HepG2 (cell line): ENCODE results near the gene ING5. TPM values are rescaled to one million over a fixed set of nuclear protein-coding genes. Genes with fewer than 3 reads are reported as not detected.

Experiments
- ADNP ChIP-seq: sonication (generic); formaldehyde crosslinking; IDR thresholded peaks from 2 replicates; pipeline ENCODE4 v1.4.0; 2020; ENCODE audit warnings: missing genetic modification reagents
- ATF4 ChIP-seq, 2 experiments: fragments of 450-650 bp in 1 of 2; sonication (generic) in 1 of 2; formaldehyde crosslinking; IDR thresholded peaks; 2 replicates each; pipeline versions ENCODE4 v1.5.0 to v1.8.0; 2020 to 2022; ENCODE audit warnings: mild to moderate bottlenecking in 1 of 2, missing genetic modification reagents in 1 of 2
- CERS6 ChIP-seq: sonication (generic); formaldehyde crosslinking; IDR thresholded peaks from 2 replicates; pipeline ENCODE4 v1.5.0; 2020; ENCODE audit warnings: missing genetic modification reagents
- MTF2 ChIP-seq: sonication (generic); formaldehyde crosslinking; IDR thresholded peaks from 2 replicates; pipeline ENCODE4 v1.5.0; 2020; ENCODE audit warnings: missing genetic modification reagents, borderline replicate concordance
- POLR2G ChIP-seq: fragments of 200-400 bp; formaldehyde crosslinking; IDR thresholded peaks from 2 replicates; pipeline ENCODE4 v1.6.1; 2018; ENCODE audit warnings: mild to moderate bottlenecking, low read depth, low read length, moderate library complexity
- SKI ChIP-seq: fragments of 450-650 bp; IDR thresholded peaks from one replicate; pipeline ENCODE4 v1.6.1; 2018; ENCODE audit warnings: mild to moderate bottlenecking; ENCODE audit not compliant: partially characterized antibody
- TBX2 ChIP-seq: sonication (generic); formaldehyde crosslinking; IDR thresholded peaks from 2 replicates; pipeline ENCODE4 v1.5.0; 2020; ENCODE audit warnings: missing genetic modification reagents, mild to moderate bottlenecking, borderline replicate concordance
- THAP8 ChIP-seq: sonication (generic); formaldehyde crosslinking; IDR thresholded peaks from 2 replicates; pipeline ENCODE4 v1.5.1; 2020; ENCODE audit warnings: missing genetic modification reagents, mild to moderate bottlenecking, borderline replicate concordance
- ZHX2 ChIP-seq, 2 experiments: sonication (generic) in 1 of 2; formaldehyde crosslinking in 1 of 2; IDR thresholded peaks; 2 replicates each; pipeline versions ENCODE4 v1.6.1 to v1.9.0; 2014 to 2022; ENCODE audit warnings: antibody characterized with exemption in 1 of 2, borderline replicate concordance in 1 of 2, inconsistent platforms in 1 of 2, low read depth in 1 of 2, missing genetic modification reagents in 1 of 2
- ZNF264 ChIP-seq: sonication (generic); formaldehyde crosslinking; IDR thresholded peaks from 2 replicates; pipeline ENCODE4 v1.4.0; 2020; ENCODE audit warnings: missing genetic modification reagents
- ZNF44 ChIP-seq: sonication (generic); formaldehyde crosslinking; IDR thresholded peaks from 2 replicates; pipeline ENCODE4 v1.5.1; 2020; ENCODE audit warnings: mild to moderate bottlenecking, missing genetic modification reagents
- ZNF570 ChIP-seq: sonication (generic); formaldehyde crosslinking; IDR thresholded peaks from 2 replicates; pipeline ENCODE4 v1.4.0; 2020; ENCODE audit warnings: mild to moderate bottlenecking, missing genetic modification reagents, borderline replicate concordance
- ZNF790 ChIP-seq: sonication (generic); formaldehyde crosslinking; IDR thresholded peaks from 2 replicates; pipeline ENCODE4 v1.8.0; 2022; ENCODE audit warnings: missing genetic modification reagents, mild to moderate bottlenecking, borderline replicate concordance
- polyA plus RNA-seq, 8 experiments: library from polyadenylated mRNA; depleted of rRNA in 3 of 8; stranded (reverse) in 7 of 8; unstranded in 1 of 8; fragments of >200 nt; fragmentation: Illumina TruSeq in 4 of 8; extraction: Trizol in 4 of 8; gene quantifications; 2 replicates each; pipeline versions ENCODE4 v1.2.1 to v1.2.3, GENCODE V29; 2011 to 2016; ENCODE audit warnings: low read depth in 4 of 8, missing spikeins in 1 of 8, mixed read lengths in 1 of 8; ENCODE audit not compliant: insufficient read depth in 1 of 8
- total RNA-seq, 5 experiments: library from RNA; depleted of rRNA; stranded (reverse); fragments of >200 nt; fragmentation: Illumina TruSeq; extraction: Trizol; gene quantifications; 2 replicates each; pipeline ENCODE4 v1.2.3, GENCODE V29; 2016; ENCODE audit warnings: low read depth in 1 of 5

The ING5 gene
- total and polyA plus RNA-seq, 2 of the 13 experiments (the other 11 are each of a cell fraction or from before 2014, with no cell fraction given), result 61.9 to 71.9 TPM

- TF ChIP-seq ATF4 (CRISPR knock-in tag; IDR thresholded peaks at IDR 0.05) (peak in 1 of 2 experiments; percentile 76; a peak in 2 of 4 replicates), ZHX2 (IDR thresholded peaks at IDR 0.05; ENCODE audit: low read depth) (no peak), ZHX2 (CRISPR knock-in tag; IDR thresholded peaks at IDR 0.05; ENCODE audit: borderline replicate concordance) (no peak), THAP8 (0 out of 2 replicates have a peak, but pooled peaks have one; percentile 58), MTF2 (CRISPR knock-in tag) (peak; percentile 72; the same call in 1 of the 2 replicates), ZNF570 (CRISPR knock-in tag) (no peak), SKI (peak; percentile 80), ZNF790 (CRISPR knock-in tag) (0 out of 2 replicates have a peak, but pooled peaks have one; percentile 83), TBX2 (CRISPR knock-in tag) (peak; percentile 91), ZNF264 (CRISPR knock-in tag) (peak; percentile 90), POLR2G (peak; percentile 98), ADNP (CRISPR knock-in tag) (0 out of 2 replicates have a peak, but pooled peaks have one; percentile 36), ZNF44 (CRISPR knock-in tag) (no peak; the same call in 1 of the 2 replicates), CERS6 (CRISPR knock-in tag) (no peak)
These were observed 68.5 kb downstream of the ING5 start (continued) for GRCh38 chr2:241770185-241770935.
